ENCODE data around the gene NRM. TPM values are rescaled to one million over a fixed set of nuclear protein-coding genes. Genes with fewer than 3 reads are reported as not detected.

Gene NRM
- total RNA-seq, 1 donor from 2014 or later: 4.3 TPM

Other genes with a start within 250 kb of the NRM start
- gene HLA-E, start 201.5 kb downstream of the NRM start, total RNA-seq (ENCODE audit: insufficient read depth, low replicate concordance): 186 TPM
- gene GNL1, start 134.5 kb downstream of the NRM start, total RNA-seq (ENCODE audit: insufficient read depth, low replicate concordance): 25.3 TPM
- gene PRR3, start 133.7 kb downstream of the NRM start, total RNA-seq (ENCODE audit: insufficient read depth, low replicate concordance): 5.1 TPM
- gene ABCF1, start 119.5 kb downstream of the NRM start, total RNA-seq (ENCODE audit: insufficient read depth, low replicate concordance): 27.2 TPM
- 11.3 TPM for gene PPP1R10, start 73.7 kb downstream of the NRM start, total RNA-seq (ENCODE audit: insufficient read depth, low replicate concordance)
- 18.8 TPM for gene MRPS18B, start 73.1 kb downstream of the NRM start, total RNA-seq (ENCODE audit: insufficient read depth, low replicate concordance)
- gene ATAT1, start 64.1 kb downstream of the NRM start, total RNA-seq (ENCODE audit: insufficient read depth, low replicate concordance): 1.9 TPM
- gene C6orf136, start 43.9 kb downstream of the NRM start, total RNA-seq (ENCODE audit: insufficient read depth, low replicate concordance): 11.8 TPM
- 19.5 TPM for gene DHX16, start 18.0 kb downstream of the NRM start, total RNA-seq (ENCODE audit: insufficient read depth, low replicate concordance)
- gene PPP1R18, start 4.3 kb downstream of the NRM start, total RNA-seq (ENCODE audit: insufficient read depth, low replicate concordance): 20.9 TPM
- 14.9 TPM for gene MDC1, start 26.3 kb upstream of the NRM start, total RNA-seq (ENCODE audit: insufficient read depth, low replicate concordance)
- gene TUBB, start 29.4 kb upstream of the NRM start, total RNA-seq (ENCODE audit: insufficient read depth, low replicate concordance): 174 TPM
- 46.7 TPM for gene FLOT1, start 51.7 kb upstream of the NRM start, total RNA-seq (ENCODE audit: insufficient read depth, low replicate concordance)
- 70.1 TPM for gene IER3, start 53.6 kb upstream of the NRM start, total RNA-seq (ENCODE audit: insufficient read depth, low replicate concordance)
- gene DDR1, start 193.5 kb upstream of the NRM start, total RNA-seq (ENCODE audit: insufficient read depth, low replicate concordance): 19.0 TPM
- 1.4 TPM for gene GTF2H4, start 217.2 kb upstream of the NRM start, total RNA-seq (ENCODE audit: insufficient read depth, low replicate concordance)
- 20.5 TPM for gene VARS2, start 223.3 kb upstream of the NRM start, total RNA-seq (ENCODE audit: insufficient read depth, low replicate concordance)
- not detected for gene SFTA2, start 241.2 kb upstream of the NRM start, total RNA-seq (ENCODE audit: insufficient read depth, low replicate concordance)
- 2.4 TPM for gene MUCL3, start 250.0 kb upstream of the NRM start, total RNA-seq (ENCODE audit: insufficient read depth, low replicate concordance)

All from umbilical cord (tissue), 1 donor.